Stomach smooth muscle (tissue), 2 donors: ENCODE results near the gene PCNX2.
"Not testable (repeated sequence)": the region's sequence is repeated elsewhere in the genome, so short reads cannot be mapped to it uniquely, and the experiment has no call there.

Source experiments
- H3K27ac ChIP-seq: one replicate; pipeline ENCODE4 v1.7.0; 2013; ENCODE audit warnings: mild to moderate bottlenecking, low read length, inconsistent platforms
- H3K27me3 ChIP-seq, 2 donors: one replicate each; pipeline ENCODE4 v1.7.0; 2013; ENCODE audit warnings: low read length in 2 of 2; ENCODE audit not compliant: insufficient read depth in 2 of 2, control insufficient read depth in 1 of 2
- H3K36me3 ChIP-seq, 2 donors: one replicate each; pipeline ENCODE4 v1.7.0; 2013; ENCODE audit warnings: low read length in 2 of 2; ENCODE audit not compliant: control insufficient read depth in 2 of 2, insufficient read depth in 2 of 2
- H3K4me1 ChIP-seq: one replicate; pipeline ENCODE4 v1.7.0; 2013; ENCODE audit warnings: low read length; ENCODE audit not compliant: control insufficient read depth, insufficient read depth
- H3K4me3 ChIP-seq, 2 donors: one replicate each; pipeline ENCODE4 v1.7.0; 2013; ENCODE audit warnings: low read length in 2 of 2
- H3K9ac ChIP-seq, 2 donors: one replicate each; pipeline ENCODE4 v1.7.0; 2013; ENCODE audit warnings: low read length in 2 of 2, mild to moderate bottlenecking in 1 of 2
- H3K9me3 ChIP-seq, 2 donors: one replicate each; pipeline ENCODE4 v1.7.0; 2013; ENCODE audit warnings: low read length in 2 of 2; ENCODE audit not compliant: control insufficient read depth in 2 of 2
- donor health status: healthy.
- donor health status: Pancreatic carcinoma.

The PCNX2 gene

GRCh38 chr1:233158322-233158721 is 137.2 kb downstream of the PCNX2 start:
- Histone ChIP-seq H3K4me1 (no peaks in the 10 kb centered on the region), H3K27me3 (no peaks in the 10 kb centered on the region), H3K4me3 (no peak overlapping the region), H3K36me3 (no peaks in the 10 kb centered on the region), H3K9ac (no peak overlapping the region), H3K27ac (no peak overlapping the region), H3K9me3 (no peaks in the 10 kb centered on the region)

GRCh38 chr1:233157245-233157644 is 138.3 kb downstream of the PCNX2 start:
- Histone ChIP-seq H3K4me3 (no peak overlapping the region), H3K9ac (no peak overlapping the region), H3K9me3 (no peaks in the 10 kb centered on the region), H3K27me3 (no peaks in the 10 kb centered on the region), H3K4me1 (no peaks in the 10 kb centered on the region), H3K36me3 (no peaks in the 10 kb centered on the region), H3K27ac (no peak overlapping the region)

GRCh38 chr1:233151861-233152260 is 143.7 kb downstream of the PCNX2 start:
- Histone ChIP-seq H3K9me3 (no peaks in the 10 kb centered on the region), H3K27ac (no peak overlapping the region), H3K4me1 (no peaks in the 10 kb centered on the region), H3K36me3 (no peaks in the 10 kb centered on the region), H3K4me3 (no peak overlapping the region), H3K9ac (no peak overlapping the region), H3K27me3 (no peaks in the 10 kb centered on the region)

GRCh38 chr1:233144434-233144833 is 151.1 kb downstream of the PCNX2 start:
- no peaks in the 10 kb centered on the region for H3K27me3 ChIP-seq
- no peak overlapping the region for H3K27ac ChIP-seq
- no peak overlapping the region for H3K4me3 ChIP-seq
- H3K9me3 ChIP-seq: no peaks in the 10 kb centered on the region
- H3K4me1 ChIP-seq: no peaks in the 10 kb centered on the region
- H3K36me3 ChIP-seq: no peaks in the 10 kb centered on the region
- H3K9ac ChIP-seq: no peak overlapping the region

- Histone ChIP-seq H3K27ac (no peak overlapping the region), H3K9me3 (no peaks in the 10 kb centered on the region), H3K27me3 (no peaks in the 10 kb centered on the region), H3K36me3 (no peaks in the 10 kb centered on the region), H3K9ac (no peak overlapping the region), H3K4me1 (no peaks in the 10 kb centered on the region), H3K4me3 (no peak overlapping the region)
Observed at GRCh38 chr1:233143241-233143640, 152.3 kb downstream of the PCNX2 start.

GRCh38 chr1:233140974-233141373 is 154.6 kb downstream of the PCNX2 start:
- no peak overlapping the region for H3K4me3 ChIP-seq
- H3K4me1 ChIP-seq: no peaks in the 10 kb centered on the region
- no peaks in the 10 kb centered on the region for H3K27me3 ChIP-seq
- no peak overlapping the region for H3K27ac ChIP-seq
- no peak overlapping the region for H3K9ac ChIP-seq
- H3K9me3 ChIP-seq: no peaks in the 10 kb centered on the region
- H3K36me3 ChIP-seq: no peaks in the 10 kb centered on the region

- H3K27ac ChIP-seq: no peak overlapping the region
- no peaks in the 10 kb centered on the region for H3K27me3 ChIP-seq
- H3K4me1 ChIP-seq: no peaks in the 10 kb centered on the region
- no peak overlapping the region for H3K4me3 ChIP-seq
- no peaks in the 10 kb centered on the region for H3K36me3 ChIP-seq
- H3K9me3 ChIP-seq: no peaks in the 10 kb centered on the region
- no peak overlapping the region for H3K9ac ChIP-seq
Observed at GRCh38 chr1:233140499-233140898, 155.0 kb downstream of the PCNX2 start.

- Histone ChIP-seq H3K4me3 (no peak overlapping the region), H3K9ac (no peak overlapping the region), H3K27me3 (no peaks in the 10 kb centered on the region), H3K27ac (no peak overlapping the region), H3K36me3 (no peaks in the 10 kb centered on the region), H3K4me1 (no peaks in the 10 kb centered on the region), H3K9me3 (no peaks in the 10 kb centered on the region)
Observed at GRCh38 chr1:233138788-233139585, 156.5 kb downstream of the PCNX2 start.

- Histone ChIP-seq H3K9ac (no peak overlapping the region), H3K27ac (no peak overlapping the region), H3K9me3 (no peaks in the 10 kb centered on the region), H3K36me3 (no peaks in the 10 kb centered on the region), H3K27me3 (no peaks in the 10 kb centered on the region), H3K4me3 (no peak overlapping the region), H3K4me1 (no peaks in the 10 kb centered on the region)
Observed at GRCh38 chr1:233135833-233136232, 159.7 kb downstream of the PCNX2 start.

- Histone ChIP-seq H3K36me3 (no peaks in the 10 kb centered on the region), H3K9ac (no peak overlapping the region), H3K27ac (no peak overlapping the region), H3K4me3 (no peak overlapping the region), H3K9me3 (no peaks in the 10 kb centered on the region), H3K27me3 (no peaks in the 10 kb centered on the region), H3K4me1 (no peaks in the 10 kb centered on the region)
Observed at GRCh38 chr1:233132445-233132844, 163.1 kb downstream of the PCNX2 start.

- H3K9ac ChIP-seq, H3K4me3 ChIP-seq, H3K27ac ChIP-seq, H3K36me3 ChIP-seq, H3K27me3 ChIP-seq, H3K9me3 ChIP-seq, H3K4me1 ChIP-seq: not testable (repeated sequence)
Observed at GRCh38 chr1:233129031-233129430, 166.5 kb downstream of the PCNX2 start.
